PC-3 (cell line): Measurements from ENCODE around the gene DENR.

Experiments
- EZH2 ChIP-seq: fragments of 300-600 bp; sonication (generic); IDR thresholded peaks from one replicate; pipeline ENCODE4 v1.6.1; 2017; ENCODE audit warnings: antibody characterized with exemption, mild to moderate bottlenecking, low read length; ENCODE audit not compliant: unreplicated experiment
- TF ChIP-seq, protein P1 (sequence below): fragments of 300-600 bp; sonication (generic); conservative IDR thresholded peaks from 2 replicates; pipeline ENCODE4 v1.5.1; 2017; ENCODE audit warnings: antibody characterized with exemption, low read depth, mild to moderate bottlenecking, low read length

DNA sequence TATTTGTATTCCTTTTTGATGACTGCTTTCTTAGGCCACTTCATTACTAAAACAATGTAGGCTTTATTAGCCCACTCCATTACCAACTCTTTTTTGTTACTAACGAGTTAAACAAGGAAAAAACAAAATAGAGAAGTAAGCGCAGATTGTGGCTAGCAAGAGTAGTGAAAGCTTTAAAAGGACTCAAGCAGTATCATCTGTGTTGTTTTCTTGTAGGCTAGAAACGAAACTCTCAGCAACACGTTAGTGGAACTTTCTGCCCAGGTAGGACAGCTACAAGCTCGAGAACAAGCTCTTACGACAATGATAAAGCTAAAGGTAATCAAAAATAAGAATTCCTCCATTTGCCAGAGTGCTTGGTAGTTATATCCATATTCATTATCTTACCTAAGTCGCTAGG lies 32.9 kb downstream of the DENR start:
- TF ChIP-seq, protein P1, sequence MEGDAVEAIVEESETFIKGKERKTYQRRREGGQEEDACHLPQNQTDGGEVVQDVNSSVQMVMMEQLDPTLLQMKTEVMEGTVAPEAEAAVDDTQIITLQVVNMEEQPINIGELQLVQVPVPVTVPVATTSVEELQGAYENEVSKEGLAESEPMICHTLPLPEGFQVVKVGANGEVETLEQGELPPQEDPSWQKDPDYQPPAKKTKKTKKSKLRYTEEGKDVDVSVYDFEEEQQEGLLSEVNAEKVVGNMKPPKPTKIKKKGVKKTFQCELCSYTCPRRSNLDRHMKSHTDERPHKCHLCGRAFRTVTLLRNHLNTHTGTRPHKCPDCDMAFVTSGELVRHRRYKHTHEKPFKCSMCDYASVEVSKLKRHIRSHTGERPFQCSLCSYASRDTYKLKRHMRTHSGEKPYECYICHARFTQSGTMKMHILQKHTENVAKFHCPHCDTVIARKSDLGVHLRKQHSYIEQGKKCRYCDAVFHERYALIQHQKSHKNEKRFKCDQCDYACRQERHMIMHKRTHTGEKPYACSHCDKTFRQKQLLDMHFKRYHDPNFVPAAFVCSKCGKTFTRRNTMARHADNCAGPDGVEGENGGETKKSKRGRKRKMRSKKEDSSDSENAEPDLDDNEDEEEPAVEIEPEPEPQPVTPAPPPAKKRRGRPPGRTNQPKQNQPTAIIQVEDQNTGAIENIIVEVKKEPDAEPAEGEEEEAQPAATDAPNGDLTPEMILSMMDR, result no peak
- TF ChIP-seq EZH2, result no peak
